Endothelial cell of umbilical vein (primary cell): ENCODE results near the gene VLDLR. TPM values are rescaled to one million over a fixed set of nuclear protein-coding genes. Genes with fewer than 3 reads are reported as not detected.

ENCODE experiments used
- BruUV-seq: library from RNA; stranded (reverse); fragments of 400-500 nt; replicated peaks from 2 replicates; lab custom pipeline; 2021; lab: Mats Ljungman, UMichigan
- CTCF ChIA-PET: fragments of 300-600, 350-600 bp; sonication (Branson Sonifier 250); formaldehyde crosslinking; loops from one replicate; lab custom pipeline; 2021; ENCODE audit warnings: antibody characterized with exemption, inconsistent platforms; lab: Charles Lee
- POLR2A ChIA-PET: fragments of 300-600, 350-600 bp; sonication (Branson Sonifier 250); formaldehyde crosslinking; loops from one replicate; lab custom pipeline; 2021; ENCODE audit warnings: antibody characterized with exemption, inconsistent platforms; lab: Charles Lee
- DNase-seq: peaks from one replicate; pipeline ENCODE4 v3.0.0-alpha.2; 2011; ENCODE audit warnings: low read depth, low spot score
- FAIRE-seq: peaks from 2 replicates; lab custom pipeline; 2011; peaks lifted over from hg19 to GRCh38; lab: Jason Lieb, UNC
- H2AFZ ChIP-seq: 2 replicates; pipeline ENCODE4 v1.6.0; 2012; ENCODE audit warnings: low read depth, low read length, control low read depth, inconsistent platforms
- H3K27ac ChIP-seq: 2 replicates; pipeline ENCODE4 v1.5.1; 2011; ENCODE audit warnings: low read depth, mild to moderate bottlenecking, control low read depth, low read length, moderate library complexity; ENCODE audit not compliant: insufficient read depth
- H3K27me3 ChIP-seq, 2 experiments: 2 replicates each; pipeline versions ENCODE4 v1.6.0 to v1.6.1; 2011; ENCODE audit warnings: low read length in 2 of 2, mixed read lengths in 1 of 2; ENCODE audit not compliant: control insufficient read depth in 2 of 2, insufficient read depth in 2 of 2
- H3K36me3 ChIP-seq, 2 experiments: 2 replicates in 1 of 2; 3 replicates in 1 of 2; pipeline ENCODE4 v1.5.1; 2011; ENCODE audit warnings: low read length in 2 of 2, mild to moderate bottlenecking in 1 of 2, moderate library complexity in 1 of 2; ENCODE audit not compliant: control insufficient read depth in 2 of 2, insufficient read depth in 2 of 2; ENCODE audit errors: extremely low read depth in 1 of 2
- H3K4me1 ChIP-seq: 3 replicates; pipeline ENCODE4 v1.5.1; 2011; ENCODE audit warnings: mild to moderate bottlenecking, low read length; ENCODE audit not compliant: control insufficient read depth, insufficient read depth; ENCODE audit errors: extremely low read depth
- H3K4me2 ChIP-seq: 2 replicates; pipeline ENCODE4 v1.6.1; 2011; ENCODE audit warnings: low read length, control low read depth, mixed read lengths; ENCODE audit not compliant: insufficient read depth
- H3K4me3 ChIP-seq, 3 experiments: fragments of 200-600 bp in 1 of 3; sonication (generic), shearing (Covaris generic) in 1 of 3; replicated peaks in 1 of 3; 2 replicates each; pipeline ENCODE4 v1.5.1; 2011 to 2016; ENCODE audit warnings: control low read depth in 3 of 3, low read length in 3 of 3, mild to moderate bottlenecking in 2 of 3, inconsistent platforms in 1 of 3, low read depth in 1 of 3, moderate library complexity in 1 of 3; ENCODE audit not compliant: insufficient read depth in 1 of 3
- H3K79me2 ChIP-seq: 2 replicates; pipeline ENCODE4 v1.6.0; 2012; ENCODE audit warnings: low read length, inconsistent platforms; ENCODE audit not compliant: control insufficient read depth, insufficient read depth
- H3K9ac ChIP-seq: replicated peaks from 2 replicates; pipeline ENCODE3; 2011; ENCODE audit warnings: low read length, control low read depth; ENCODE audit not compliant: insufficient read depth; ENCODE audit errors: extremely low read depth
- H3K9me1 ChIP-seq: replicated peaks from 3 replicates; pipeline ENCODE4 v1.6.0; 2011; ENCODE audit warnings: mild to moderate bottlenecking, low read length; ENCODE audit not compliant: control insufficient read depth, insufficient read depth; ENCODE audit errors: extremely low read depth
- H3K9me3 ChIP-seq: replicated peaks from 2 replicates; pipeline ENCODE4 v1.5.1; 2012; ENCODE audit warnings: low read length, inconsistent platforms; ENCODE audit not compliant: control insufficient read depth, insufficient read depth
- H4K20me1 ChIP-seq: replicated peaks from 2 replicates; pipeline ENCODE3; 2011; ENCODE audit warnings: mild to moderate bottlenecking, low read length; ENCODE audit not compliant: control insufficient read depth, insufficient read depth; ENCODE audit errors: extremely low read depth
- EZH2 ChIP-seq: IDR thresholded peaks from 2 replicates; pipeline ENCODE4 v1.6.1; 2012; ENCODE audit warnings: borderline replicate concordance, low read depth, mild to moderate bottlenecking, moderate library complexity, low read length, inconsistent platforms; ENCODE audit not compliant: severe bottlenecking
- FOS ChIP-seq: IDR thresholded peaks from 2 replicates; pipeline ENCODE4 v1.6.1; 2011; ENCODE audit warnings: mild to moderate bottlenecking, low read length, moderate library complexity, borderline replicate concordance; ENCODE audit not compliant: insufficient read depth
- GATA2 ChIP-seq: IDR thresholded peaks from 2 replicates; pipeline ENCODE4 v1.7.0; 2011; ENCODE audit warnings: low read depth, mild to moderate bottlenecking, moderate library complexity, mixed read lengths, low read length; ENCODE audit not compliant: insufficient read length, insufficient read depth
- JUN ChIP-seq: IDR thresholded peaks from 2 replicates; pipeline ENCODE4 v1.6.1; 2011; ENCODE audit warnings: borderline replicate concordance, low read depth; ENCODE audit not compliant: insufficient read length, insufficient read depth
- MYC ChIP-seq: IDR thresholded peaks from one replicate; pipeline ENCODE4 v1.6.1; 2011; ENCODE audit warnings: mild to moderate bottlenecking, low read depth, low read length
- POLR2A ChIP-seq: IDR thresholded peaks from 2 replicates; pipeline ENCODE4 v1.6.1; 2012; ENCODE audit warnings: low read depth, mild to moderate bottlenecking, control low read depth, low read length
- POLR2AphosphoS5 ChIP-seq: IDR thresholded peaks from 2 replicates; pipeline ENCODE4 v1.6.1; 2012; ENCODE audit warnings: low read depth, mild to moderate bottlenecking, control low read depth, low read length, moderate library complexity; ENCODE audit not compliant: insufficient read depth
- dilution Hi-C: fragments of 300-500 bp; cut with MboI; formaldehyde crosslinking; loops from one replicate; pipeline ENCODE4 v1.15.0; 2019; ENCODE audit warnings: low sequenced_read_pairs; ENCODE audit not compliant: extremely low pct_ligation_motif_present
- intact Hi-C: fragments of 100-400 bp; cut with micrococcal nuclease; formaldehyde crosslinking; loops from one replicate; pipeline ENCODE4 v1.10.0; 2022
- polyA plus RNA-seq, 4 experiments: library from polyadenylated mRNA; depleted of rRNA in 3 of 4; stranded (reverse) in 3 of 4; unstranded in 1 of 4; fragments of >200 nt; gene quantifications; 2 replicates each; pipeline versions ENCODE4 v1.2.1 to v1.2.3, GENCODE V29; 2011 to 2012; ENCODE audit warnings: missing spikeins in 1 of 4
- total RNA-seq: library from RNA; stranded (reverse); gene quantifications from 2 replicates; pipeline ENCODE4 v1.2.3, GENCODE V29; 2021
- TF ChIP-seq, protein P1 (sequence below): IDR thresholded peaks from 2 replicates; pipeline ENCODE4 v1.6.1; 2011; ENCODE audit not compliant: insufficient read depth, insufficient read length
- TF ChIP-seq, protein P2 (sequence below), 2 donors: IDR thresholded peaks; 1 replicate in 1 of 2; 2 replicates in 1 of 2; pipeline ENCODE4 v1.5.1; 2011; ENCODE audit warnings: low read length in 2 of 2, mild to moderate bottlenecking in 2 of 2, moderate library complexity in 2 of 2, control low read depth in 1 of 2, inconsistent platforms in 1 of 2, low read depth in 1 of 2; ENCODE audit not compliant: insufficient read depth in 1 of 2; ENCODE audit errors: extremely low read depth in 1 of 2

VLDLR gene
- total and polyA plus RNA-seq, 2 donors (not counting 3 experiments of a cell fraction or from before 2014, with no cell fraction given), result 0.47 to 2.5 TPM

DNA sequence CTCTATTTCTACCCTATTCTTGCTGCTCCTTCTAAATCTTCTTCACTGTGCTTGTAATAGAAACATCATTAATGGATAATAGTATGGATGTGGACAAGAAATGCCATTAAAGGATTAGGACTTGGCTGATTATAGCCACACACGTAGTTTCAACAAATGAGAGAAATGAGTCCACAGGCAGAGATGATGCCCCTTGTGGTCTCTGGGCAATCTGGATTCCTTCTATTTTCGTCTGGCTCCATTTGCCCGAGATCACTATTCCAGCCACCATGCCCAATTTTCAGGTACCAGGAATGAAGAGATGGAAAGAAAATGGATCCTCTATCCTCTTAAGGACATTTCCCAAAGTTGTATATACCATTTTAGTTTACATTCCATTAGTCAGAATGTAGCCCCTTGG, 13.2 kb downstream of the VLDLR start:
- Histone ChIP-seq H2AFZ (no peak overlapping the region), H4K20me1 (no peaks in the 10 kb centered on the region), H3K27ac (no peak overlapping the region), H3K4me3 (no peak overlapping the region), H3K36me3 (no peaks in the 10 kb centered on the region), H3K9me1 (no peaks in the 10 kb centered on the region), H3K79me2 (no peaks in the 10 kb centered on the region), H3K9me3 (no peaks in the 10 kb centered on the region), H3K9ac (no peak overlapping the region), H3K4me1 (no peaks in the 10 kb centered on the region), H3K4me2 (no peak overlapping the region), H3K27me3 (peaks cover 0 to 8% of the 10 kb centered on the region in 2 experiments)
- intact Hi-C loops (no loop called here), dilution Hi-C loops (no loop called here)
- no TSS peak for BruUV-seq
- FAIRE-seq, result no peak
- TF ChIP-seq JUN, result no peak
- no peak for TF ChIP-seq MYC
- TF ChIP-seq POLR2AphosphoS5, result no peak
- TF ChIP-seq, protein P1, sequence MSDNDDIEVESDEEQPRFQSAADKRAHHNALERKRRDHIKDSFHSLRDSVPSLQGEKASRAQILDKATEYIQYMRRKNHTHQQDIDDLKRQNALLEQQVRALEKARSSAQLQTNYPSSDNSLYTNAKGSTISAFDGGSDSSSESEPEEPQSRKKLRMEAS, result no peak
- TF ChIP-seq FOS, result no peak
- TF ChIP-seq POLR2A, result no peak
- no peak for TF ChIP-seq EZH2
- no peak for DNase-seq
- CTCF ChIA-PET, result interaction anchor here (0.8 to 1.4 kb wide), 2 partner anchors 12 to 93 kb away, joined by 3 to 4 read pairs; no protein-coding TSS in a partner anchor
- POLR2A ChIA-PET, result no interaction called here

- no peaks in the 10 kb centered on the region for H3K9me3 ChIP-seq
- no peak overlapping the region for H3K4me3 ChIP-seq
- H3K27ac ChIP-seq, result no peak overlapping the region
- BruUV-seq, result no TSS peak
- TF ChIP-seq EZH2, result no peak
- TF ChIP-seq JUN, result no peak
- no peak for TF ChIP-seq MYC
- TF ChIP-seq GATA2, result no peak
- TF ChIP-seq POLR2AphosphoS5, result no peak
- TF ChIP-seq POLR2A, result no peak
- TF ChIP-seq FOS, result no peak
- TF ChIP-seq, protein P1, result no peak
- TF ChIP-seq, protein P2, sequence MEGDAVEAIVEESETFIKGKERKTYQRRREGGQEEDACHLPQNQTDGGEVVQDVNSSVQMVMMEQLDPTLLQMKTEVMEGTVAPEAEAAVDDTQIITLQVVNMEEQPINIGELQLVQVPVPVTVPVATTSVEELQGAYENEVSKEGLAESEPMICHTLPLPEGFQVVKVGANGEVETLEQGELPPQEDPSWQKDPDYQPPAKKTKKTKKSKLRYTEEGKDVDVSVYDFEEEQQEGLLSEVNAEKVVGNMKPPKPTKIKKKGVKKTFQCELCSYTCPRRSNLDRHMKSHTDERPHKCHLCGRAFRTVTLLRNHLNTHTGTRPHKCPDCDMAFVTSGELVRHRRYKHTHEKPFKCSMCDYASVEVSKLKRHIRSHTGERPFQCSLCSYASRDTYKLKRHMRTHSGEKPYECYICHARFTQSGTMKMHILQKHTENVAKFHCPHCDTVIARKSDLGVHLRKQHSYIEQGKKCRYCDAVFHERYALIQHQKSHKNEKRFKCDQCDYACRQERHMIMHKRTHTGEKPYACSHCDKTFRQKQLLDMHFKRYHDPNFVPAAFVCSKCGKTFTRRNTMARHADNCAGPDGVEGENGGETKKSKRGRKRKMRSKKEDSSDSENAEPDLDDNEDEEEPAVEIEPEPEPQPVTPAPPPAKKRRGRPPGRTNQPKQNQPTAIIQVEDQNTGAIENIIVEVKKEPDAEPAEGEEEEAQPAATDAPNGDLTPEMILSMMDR (IDR thresholded peaks at IDR 0.05; ENCODE audit: extremely low read depth in 1 of 2, insufficient read depth in 1 of 2, low read depth in 1 of 2, low read length in 2 of 2), result no peak
- H3K79me2 ChIP-seq, result no peaks in the 10 kb centered on the region
- H3K4me1 ChIP-seq, result no peaks in the 10 kb centered on the region
- intact Hi-C loops, result no loop called here
- ChIA-PET CTCF (no interaction called here), POLR2A (no interaction called here)
- H4K20me1 ChIP-seq, result no peaks in the 10 kb centered on the region
- dilution Hi-C loops, result no loop called here
- no peaks in the 10 kb centered on the region for H3K9me1 ChIP-seq
- no peak overlapping the region for H2AFZ ChIP-seq
- no peak for DNase-seq
- no peak overlapping the region for H3K9ac ChIP-seq
- H3K27me3 ChIP-seq, result peaks cover 0 to 8% of the 10 kb centered on the region in 2 experiments
- no peak overlapping the region for H3K4me2 ChIP-seq
- H3K36me3 ChIP-seq, result no peaks in the 10 kb centered on the region
- FAIRE-seq, result no peak
Measured at GRCh38 chr9:2635922-2636321, 14.3 kb downstream of the VLDLR start.
